GM21723 (cell line): ENCODE measurements around the gene SLC22A23.

Experiments used
- ATAC-seq: cut with Tn5 transposase; IDR thresholded peaks from one replicate; pipeline ENCODE4 v1.9.1; 2021; ENCODE audit warnings: mild to moderate bottlenecking, moderate library complexity; ENCODE audit not compliant: unreplicated experiment

SLC22A23 gene

DNA sequence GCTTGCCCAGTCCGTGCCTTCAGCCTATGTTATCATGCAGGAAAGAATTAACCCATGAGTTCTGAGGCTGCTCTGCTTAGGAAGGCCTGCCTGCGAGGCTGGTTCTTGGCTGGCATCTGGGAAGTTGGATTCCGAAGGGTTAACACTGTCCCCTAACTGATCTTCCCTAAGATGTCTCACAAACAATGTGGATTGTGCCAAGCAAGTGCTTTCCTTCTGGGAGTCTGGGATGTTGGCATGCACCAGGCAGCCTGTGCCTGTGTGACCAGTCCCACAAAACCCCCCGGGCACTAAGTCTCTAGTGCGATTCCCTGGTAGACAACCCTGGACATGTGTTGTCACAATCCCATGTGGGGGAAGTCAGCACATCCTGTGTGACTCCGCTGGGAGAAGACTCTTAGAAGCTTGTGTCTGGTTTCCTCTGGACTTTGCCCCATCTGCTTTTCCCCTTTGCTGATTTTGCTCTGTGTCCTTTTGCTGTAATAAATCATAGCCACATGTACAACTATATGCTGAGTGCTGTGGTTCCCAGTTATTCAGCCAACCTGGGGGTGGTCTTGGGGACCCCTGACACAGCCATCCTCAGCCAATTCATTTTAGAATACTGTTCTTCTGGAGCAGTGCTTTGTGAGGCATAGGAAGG is 83.8 kb downstream of the SLC22A23 start:
- ATAC-seq: no peak

DNA sequence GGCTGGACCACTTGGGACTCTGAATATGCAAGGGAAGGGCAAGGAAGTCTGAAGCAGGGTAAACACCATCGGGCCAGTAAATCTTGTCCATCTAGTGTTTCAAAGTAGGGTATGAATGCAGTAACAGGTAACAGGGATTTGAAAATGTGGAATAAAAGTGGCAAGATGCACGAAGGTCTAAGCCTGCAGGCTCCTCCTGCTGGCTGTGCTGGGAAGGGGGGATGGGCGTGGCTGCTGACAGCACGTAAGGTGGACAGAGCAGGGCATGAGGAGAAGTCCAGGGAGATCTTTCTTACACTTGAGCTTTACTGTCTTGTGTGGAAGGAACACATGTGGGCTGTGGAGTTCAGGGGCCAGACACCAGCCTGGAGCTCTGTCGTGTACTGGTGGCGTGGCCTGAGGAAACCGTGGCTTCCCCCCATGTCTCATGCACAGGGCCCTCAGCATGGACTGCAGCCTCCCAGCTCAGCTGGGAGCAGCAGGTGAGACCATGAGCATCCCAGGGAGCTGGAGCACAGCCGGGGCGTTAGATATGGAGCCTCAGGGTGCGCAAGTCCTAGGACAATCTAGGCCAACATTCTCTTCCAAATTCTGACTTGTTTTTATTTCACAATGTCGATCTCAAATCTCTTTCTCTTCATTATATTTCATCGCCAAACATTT is 84.5 kb downstream of the SLC22A23 start:
- no peak for ATAC-seq

- no peak for ATAC-seq
Measured at GRCh38 chr6:3371222-3371949, 85.5 kb downstream of the SLC22A23 start.

- no peak for ATAC-seq
Measured at GRCh38 chr6:3370361-3371221, 86.3 kb downstream of the SLC22A23 start.

- ATAC-seq: no peak
Measured at GRCh38 chr6:3369985-3370360, 86.9 kb downstream of the SLC22A23 start.

- no peak for ATAC-seq
Measured at GRCh38 chr6:3368685-3369084, 88.2 kb downstream of the SLC22A23 start.

DNA sequence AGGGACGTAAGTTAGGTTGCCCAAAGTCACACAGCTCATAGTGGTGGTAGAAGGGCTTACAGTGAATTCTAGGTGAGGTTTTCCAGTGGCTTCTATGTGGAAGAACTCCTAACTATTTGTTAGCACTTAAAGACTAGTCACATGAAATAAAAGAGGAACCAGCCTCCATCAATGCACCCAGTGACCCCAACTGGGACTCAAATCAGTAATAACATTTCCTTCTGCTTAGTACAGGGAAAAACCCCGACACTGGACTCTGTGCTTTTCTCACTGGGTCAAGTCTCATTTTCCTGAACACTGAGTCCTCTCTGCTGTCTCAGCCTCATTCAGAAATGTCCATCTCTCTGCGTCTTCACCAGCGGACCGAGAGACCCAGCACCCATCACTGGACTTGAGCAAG is 89.2 kb downstream of the SLC22A23 start:
- ATAC-seq: no peak

GRCh38 chr6:3366596-3367413 is 90.0 kb downstream of the SLC22A23 start:
- ATAC-seq: no peak

GRCh38 chr6:3364391-3364790 is 92.5 kb downstream of the SLC22A23 start:
- ATAC-seq: no peak

GRCh38 chr6:3363296-3364025 is 93.4 kb downstream of the SLC22A23 start:
- ATAC-seq: no peak

DNA sequence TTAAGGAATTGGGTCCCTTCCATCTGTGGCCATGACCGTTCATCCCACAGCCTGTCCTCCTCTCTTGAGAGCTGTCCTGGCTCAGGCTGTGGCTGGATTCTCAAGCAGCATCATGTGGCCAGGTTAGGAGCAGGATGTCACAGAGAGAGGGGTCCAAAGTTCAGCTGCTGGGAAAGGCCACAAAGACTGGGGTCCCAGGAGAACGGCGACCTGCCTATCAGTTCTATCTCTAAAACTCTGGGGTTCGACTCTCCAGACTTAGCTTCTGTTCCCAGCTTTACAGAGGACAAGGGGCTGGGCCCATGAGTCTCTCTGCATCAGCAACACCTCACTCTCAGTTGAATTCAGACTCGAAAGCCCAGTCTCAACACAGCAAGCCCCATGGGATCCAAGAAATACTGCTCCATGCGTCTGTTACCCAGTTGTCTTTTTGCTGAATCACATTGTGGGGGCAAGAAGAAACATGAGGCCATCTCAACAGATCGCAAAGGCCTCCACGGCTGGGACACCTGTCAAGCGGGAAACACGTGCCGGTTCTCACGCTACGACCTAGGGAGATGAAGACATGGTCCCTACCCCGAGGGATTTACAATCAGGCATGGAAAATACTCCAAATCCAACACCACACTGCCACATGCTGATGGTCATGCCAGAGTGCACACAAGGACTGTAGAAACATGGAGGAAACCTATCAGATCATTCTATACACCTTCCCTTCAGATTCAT is 95.4 kb downstream of the SLC22A23 start:
- no peak for ATAC-seq

DNA sequence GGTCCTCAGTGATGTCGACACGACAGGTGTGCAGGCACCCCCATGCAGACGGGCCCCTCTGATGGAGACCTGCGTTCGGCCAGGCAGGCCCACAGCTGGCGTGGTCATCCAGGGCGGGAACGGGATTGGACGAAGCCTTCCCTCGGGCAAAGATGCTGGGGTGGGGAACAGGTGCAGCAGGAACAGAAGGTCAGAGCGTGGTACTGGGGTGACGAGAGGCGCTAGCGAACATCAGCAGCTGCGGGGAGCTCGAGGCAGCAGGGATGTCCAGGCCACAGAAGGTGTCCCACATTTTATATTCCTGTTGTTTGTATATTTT is 96.2 kb downstream of the SLC22A23 start:
- ATAC-seq: no peak

GRCh38 chr6:3359973-3360726 is 96.7 kb downstream of the SLC22A23 start:
- no peak for ATAC-seq

- no peak for ATAC-seq
Measured at GRCh38 chr6:3359101-3359752, 97.6 kb downstream of the SLC22A23 start.

DNA sequence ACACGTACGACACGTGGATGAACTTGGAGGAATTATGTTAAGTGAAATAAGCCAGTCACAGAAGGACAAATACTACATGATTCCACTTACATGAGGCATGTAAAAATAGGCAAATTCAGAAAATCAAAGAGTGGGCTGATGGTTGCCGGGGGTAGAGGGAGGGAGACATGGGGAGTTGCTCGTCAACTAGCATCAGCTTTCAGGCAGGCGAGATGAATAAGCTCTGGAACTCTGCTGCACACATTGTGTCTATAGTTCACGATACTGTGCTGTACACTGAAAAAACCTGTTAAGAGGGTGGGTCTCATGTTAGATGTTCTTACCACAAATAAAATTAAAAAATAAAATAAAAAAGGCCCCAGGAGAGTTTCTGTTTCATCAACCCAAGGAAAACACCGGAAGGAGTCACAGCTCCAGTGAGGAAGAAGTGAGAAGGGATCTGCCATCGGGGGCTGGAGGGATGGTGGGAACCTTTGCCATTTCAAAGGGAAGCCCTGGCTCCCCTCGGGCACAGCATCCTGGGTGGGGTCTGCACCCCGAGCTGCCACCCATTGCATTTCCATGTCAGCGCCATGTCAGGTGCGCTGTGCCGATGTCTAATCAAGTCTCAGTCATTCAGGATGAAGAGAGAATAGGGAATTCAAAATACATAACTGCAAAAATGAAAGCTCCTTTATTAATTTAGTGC is 98.3 kb downstream of the SLC22A23 start:
- ATAC-seq: no peak

GRCh38 chr6:3357678-3358077 is 99.2 kb downstream of the SLC22A23 start:
- ATAC-seq: no peak

GRCh38 chr6:3356824-3357420 is 99.9 kb downstream of the SLC22A23 start:
- no peak for ATAC-seq
